Choroid plexus epithelial cell (primary cell): ENCODE data around the gene CCDC171.
A peak's percentile ranks its signal among the peaks of the same experiment; 100 is the strongest.

Source experiments
- DNase-seq: peaks from one replicate; pipeline ENCODE4 v3.0.0-alpha.2; 2010; ENCODE audit warnings: low read depth
- H3K4me3 ChIP-seq: 2 replicates; pipeline ENCODE4 v1.5.1; 2011; ENCODE audit warnings: low read depth, mild to moderate bottlenecking, control low read depth, low read length, moderate library complexity
- CTCF ChIP-seq: conservative IDR thresholded peaks from 2 replicates; pipeline ENCODE4 v1.5.1; 2011; ENCODE audit warnings: low read depth, mild to moderate bottlenecking, control low read depth, inconsistent platforms, low read length, moderate library complexity

The CCDC171 gene

GRCh38 chr9:15718423-15718822, 165.6 kb downstream of the CCDC171 start:
- H3K4me3 ChIP-seq = no peak overlapping the region
- TF ChIP-seq CTCF = no peak
- DNase-seq = no peak

- no peak for TF ChIP-seq CTCF
- DNase-seq = no peak
Observed at GRCh38 chr9:15720861-15721260, 168.0 kb downstream of the CCDC171 start.

GRCh38 chr9:15722888-15723287, 170.0 kb downstream of the CCDC171 start:
- no peak overlapping the region for H3K4me3 ChIP-seq
- peak; percentile 91 for DNase-seq
- TF ChIP-seq CTCF = no peak

More at GRCh38 chr9:15720861-15721260, 168.0 kb downstream of the CCDC171 start:
- H3K4me3 ChIP-seq = no peak overlapping the region

- no peak overlapping the region for H3K4me3 ChIP-seq
- no peak for TF ChIP-seq CTCF
- peak; percentile 87 for DNase-seq
Observed at GRCh38 chr9:15724016-15724415, 171.2 kb downstream of the CCDC171 start.

GRCh38 chr9:15724612-15725011, 171.8 kb downstream of the CCDC171 start:
- TF ChIP-seq CTCF = no peak
- no peak overlapping the region for H3K4me3 ChIP-seq
- no peak for DNase-seq

- no peak overlapping the region for H3K4me3 ChIP-seq
- no peak for TF ChIP-seq CTCF
- DNase-seq = no peak
Observed at GRCh38 chr9:15725953-15726352, 173.1 kb downstream of the CCDC171 start.

GRCh38 chr9:15729507-15729906, 176.7 kb downstream of the CCDC171 start:
- no peak overlapping the region for H3K4me3 ChIP-seq
- DNase-seq = no peak
- no peak for TF ChIP-seq CTCF
